Epidermal melanocyte (primary cell): Measurements from ENCODE around the gene LMO1.

ENCODE experiments used
- DNase-seq: peaks from one replicate; pipeline ENCODE4 v3.0.0; 2011; ENCODE audit warnings: low spot score; ENCODE audit not compliant: insufficient read length

LMO1 gene

DNA sequence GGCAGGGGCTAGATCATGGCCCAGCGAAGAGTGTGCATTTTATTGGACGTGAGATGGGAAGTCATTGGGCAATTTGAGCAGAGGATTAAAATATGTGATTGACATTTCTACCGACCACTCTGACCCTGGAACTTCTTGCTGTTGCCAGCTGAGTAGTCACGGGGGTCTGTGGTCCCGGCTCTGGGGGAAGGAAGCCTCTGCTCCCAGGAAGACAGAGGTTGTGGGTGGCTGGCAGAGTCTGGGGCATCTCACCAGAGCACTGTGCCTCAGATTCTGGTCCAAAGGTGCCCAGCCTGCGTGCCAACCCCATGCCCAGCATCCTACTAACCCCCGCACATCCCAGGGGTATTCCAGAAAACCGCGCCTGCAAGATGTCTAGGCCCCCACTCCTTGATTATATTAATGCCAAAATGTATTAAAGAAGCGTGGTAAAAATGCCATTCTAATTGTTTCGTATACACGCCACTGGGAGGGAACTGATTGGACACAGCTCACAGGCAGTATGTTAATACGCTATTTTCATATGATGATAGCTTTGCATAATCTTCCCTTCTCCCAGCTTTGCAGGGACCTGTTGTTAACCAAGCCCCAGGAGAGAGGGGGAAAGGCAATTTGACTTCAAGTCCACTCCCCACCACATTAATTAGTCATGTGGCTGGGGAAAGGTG is 25.3 kb upstream of the LMO1 start:
- no peak for DNase-seq

DNA sequence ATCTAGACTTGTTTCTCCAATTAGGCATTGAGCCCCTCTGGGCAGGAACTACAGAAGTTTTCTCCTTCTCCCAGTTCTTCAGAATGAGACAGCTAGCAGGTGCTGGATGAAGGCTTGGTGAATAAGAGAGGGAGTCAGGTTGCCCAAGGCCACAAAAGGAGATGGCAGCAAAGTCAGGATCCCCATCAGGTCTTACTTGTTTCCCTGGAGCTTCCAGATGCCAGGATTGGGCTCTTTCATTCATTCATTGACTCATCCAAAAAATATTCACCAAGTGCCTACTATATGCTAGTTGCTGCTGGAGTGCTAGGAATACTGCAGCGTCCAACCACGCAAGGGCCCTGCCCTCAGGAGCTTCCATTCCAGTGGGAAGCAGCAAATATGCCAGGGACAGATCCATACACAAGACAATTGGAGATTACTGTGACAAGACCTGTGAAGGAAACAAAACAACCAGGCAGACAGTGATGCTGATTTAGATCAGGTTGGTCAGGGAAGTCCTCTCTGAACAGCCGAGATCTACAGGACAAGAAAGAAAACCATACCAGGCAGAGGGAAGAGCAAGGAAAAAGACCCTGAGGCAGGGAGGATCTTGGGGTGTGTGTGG is 24.6 kb upstream of the LMO1 start:
- no peak for DNase-seq

DNA sequence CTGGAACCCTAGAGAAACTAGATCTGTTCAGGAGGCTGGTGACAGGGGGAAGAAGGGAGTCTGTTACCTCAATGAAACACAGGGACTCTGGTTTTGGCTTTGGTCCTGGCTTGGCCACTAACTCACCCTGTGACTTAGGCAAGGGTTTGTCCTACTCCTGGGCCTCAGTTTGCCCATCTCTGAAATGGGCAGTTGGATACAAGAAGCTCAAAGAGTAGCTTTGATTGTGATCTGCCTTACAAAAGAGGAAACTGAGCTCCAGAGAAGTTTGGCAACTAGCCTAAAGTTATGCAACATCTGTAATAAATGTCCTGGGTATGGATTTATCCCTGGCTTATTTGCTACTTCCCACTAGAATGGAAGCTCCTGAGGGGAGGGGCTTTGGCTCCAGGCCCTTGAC is 24.0 kb upstream of the LMO1 start:
- no peak for DNase-seq

DNA sequence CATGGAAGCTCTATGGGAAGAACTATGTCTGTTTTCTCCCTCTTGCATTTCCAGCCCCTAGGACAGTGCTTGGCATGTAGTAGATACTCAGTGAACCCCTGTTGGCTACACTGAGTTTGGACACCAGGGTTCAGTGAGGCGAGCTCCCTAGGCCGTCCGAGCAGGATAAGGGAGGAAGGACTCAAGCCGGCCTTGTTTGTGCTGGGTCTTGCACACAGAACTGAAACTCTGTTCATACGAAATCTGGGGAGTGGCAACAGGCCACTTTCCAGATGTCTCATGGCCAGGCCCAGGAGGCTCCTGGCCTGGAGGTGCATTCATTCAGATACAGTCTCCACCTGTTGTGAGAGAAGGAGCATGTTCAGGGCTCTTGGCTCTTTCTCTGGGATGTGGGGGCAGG is 23.6 kb upstream of the LMO1 start:
- no peak for DNase-seq

DNA sequence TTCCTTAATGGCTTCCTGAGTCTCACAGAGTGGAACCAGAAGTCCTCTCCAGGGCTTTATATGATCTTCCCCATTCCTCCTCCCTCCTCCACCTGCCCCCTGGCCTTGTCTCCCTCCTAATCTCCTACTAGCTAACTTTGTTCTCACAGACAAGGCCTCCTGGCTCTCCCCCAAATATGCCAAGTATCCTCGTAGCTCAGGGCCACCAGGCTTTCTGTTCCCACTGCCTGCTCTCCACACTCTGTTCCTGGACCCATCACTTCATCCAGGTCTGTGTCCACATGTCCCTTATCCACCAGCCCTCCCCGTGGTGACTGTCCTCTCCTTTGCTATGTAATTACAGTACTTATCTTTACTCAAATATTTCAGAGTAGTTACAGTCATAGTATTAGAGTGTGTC is 23.2 kb upstream of the LMO1 start:
- no peak for DNase-seq

DNA sequence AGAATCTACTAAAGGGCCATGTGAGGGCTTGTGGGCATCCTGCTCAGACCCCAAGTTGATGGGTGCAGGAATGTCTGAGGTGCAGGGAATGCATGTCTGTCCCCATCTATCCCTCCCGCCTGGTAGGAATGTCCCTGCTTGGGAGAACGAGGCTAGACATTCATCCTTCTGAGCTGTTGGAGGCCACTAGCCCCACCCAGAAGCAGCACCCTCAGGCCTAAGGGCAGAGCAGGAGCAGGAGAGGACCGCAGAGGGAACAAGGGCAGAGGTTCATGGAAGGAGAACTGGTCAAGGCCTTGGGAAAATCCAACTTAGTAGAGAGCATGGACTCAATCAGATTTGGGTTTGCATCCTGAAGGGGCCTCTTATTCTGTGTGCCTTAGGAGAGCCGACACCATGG is 22.1 kb upstream of the LMO1 start:
- DNase-seq = no peak

DNA sequence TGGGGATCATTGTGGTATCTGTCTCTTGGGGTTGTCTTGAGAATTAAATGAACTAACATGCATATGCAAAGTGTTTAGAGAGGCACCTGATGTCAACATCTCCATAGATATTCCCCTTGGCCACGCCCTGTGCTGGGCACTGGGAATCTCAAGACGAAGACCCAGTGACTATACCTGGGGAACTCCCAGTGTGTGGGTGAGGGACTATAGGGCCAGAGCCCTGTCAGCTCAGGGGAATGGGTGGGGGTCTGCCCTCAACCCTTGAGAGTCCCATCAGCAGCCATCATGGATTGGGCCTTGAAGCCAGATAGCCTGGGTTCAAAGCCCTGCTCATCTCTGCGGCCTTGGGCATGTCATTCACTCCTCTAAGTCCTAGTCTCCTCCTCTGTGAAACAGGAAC is 21.6 kb upstream of the LMO1 start:
- no peak for DNase-seq

DNA sequence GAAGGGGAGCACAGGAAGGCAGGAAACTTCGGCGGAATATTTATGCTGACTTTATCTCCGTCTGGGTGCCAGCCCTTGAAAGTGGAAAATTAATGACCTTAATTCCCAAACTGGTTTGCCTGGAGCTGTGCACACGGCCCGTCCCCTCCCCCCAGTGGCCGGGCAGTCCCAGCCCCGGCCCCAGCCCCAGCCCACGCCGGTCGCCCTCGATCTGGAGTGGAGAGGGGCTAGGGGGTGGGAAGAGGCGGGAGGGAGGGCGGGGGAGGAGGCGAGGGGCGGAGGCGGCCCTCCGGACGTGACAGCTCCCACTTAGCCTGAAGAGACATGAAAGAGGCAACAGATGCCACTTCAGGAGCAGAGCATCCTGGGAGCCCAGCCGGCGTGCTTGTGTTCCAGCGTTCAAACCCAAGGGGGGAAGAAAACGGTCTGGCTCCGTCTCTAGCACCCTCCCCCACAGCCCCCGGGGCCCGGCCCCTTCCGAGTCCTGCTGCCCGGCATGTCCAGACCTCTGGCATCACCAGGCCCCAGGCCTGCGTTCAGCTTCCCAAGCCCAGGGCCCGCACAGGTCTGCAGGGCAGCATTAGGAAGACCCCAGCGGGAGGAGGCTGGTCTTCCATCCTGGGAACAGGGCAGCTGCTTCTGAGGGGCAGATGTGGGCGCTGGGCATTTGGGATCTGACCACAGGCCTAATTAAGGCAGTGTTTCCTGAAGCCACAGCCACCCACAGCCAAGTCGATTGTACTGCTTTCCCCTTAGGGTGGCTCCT is 20.0 kb upstream of the LMO1 start:
- no peak for DNase-seq

DNA sequence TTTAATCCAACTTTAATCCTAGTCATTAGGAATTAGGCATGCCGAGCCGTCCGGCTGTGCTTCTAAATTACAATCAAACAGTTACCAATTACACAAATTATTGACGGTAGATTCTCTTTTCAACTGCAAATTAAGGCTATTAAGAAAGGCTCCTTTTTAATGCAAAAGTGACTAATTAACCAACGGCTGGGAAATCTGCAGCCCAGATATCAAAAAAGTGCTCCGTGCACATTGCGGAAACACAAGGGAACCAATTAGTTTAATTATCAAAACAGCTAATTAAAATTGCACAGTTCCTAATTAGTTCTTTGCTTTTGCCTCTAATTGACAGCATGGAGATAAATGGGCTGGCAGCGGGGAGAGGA is 19.4 kb upstream of the LMO1 start:
- DNase-seq = no peak

DNA sequence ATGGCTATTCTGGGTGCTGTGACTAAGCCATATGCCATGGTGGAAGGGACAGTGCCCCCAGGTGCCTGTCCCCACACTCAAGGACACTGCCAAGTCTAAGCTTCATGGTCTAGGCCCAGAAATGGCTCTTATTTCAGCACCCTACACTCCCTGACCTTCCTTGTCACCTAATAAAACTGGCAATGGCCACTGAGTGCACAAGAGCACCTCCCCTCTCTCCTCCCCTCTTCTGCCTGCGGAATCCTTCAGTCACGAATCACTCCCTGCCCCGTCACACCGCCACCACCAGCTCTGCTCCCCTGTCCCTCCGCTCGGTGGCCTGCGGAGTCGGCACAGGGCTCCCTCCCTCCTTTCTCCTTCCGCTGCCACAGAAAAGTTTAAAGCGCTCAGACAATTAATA is 19.0 kb upstream of the LMO1 start:
- DNase-seq = no peak

DNA sequence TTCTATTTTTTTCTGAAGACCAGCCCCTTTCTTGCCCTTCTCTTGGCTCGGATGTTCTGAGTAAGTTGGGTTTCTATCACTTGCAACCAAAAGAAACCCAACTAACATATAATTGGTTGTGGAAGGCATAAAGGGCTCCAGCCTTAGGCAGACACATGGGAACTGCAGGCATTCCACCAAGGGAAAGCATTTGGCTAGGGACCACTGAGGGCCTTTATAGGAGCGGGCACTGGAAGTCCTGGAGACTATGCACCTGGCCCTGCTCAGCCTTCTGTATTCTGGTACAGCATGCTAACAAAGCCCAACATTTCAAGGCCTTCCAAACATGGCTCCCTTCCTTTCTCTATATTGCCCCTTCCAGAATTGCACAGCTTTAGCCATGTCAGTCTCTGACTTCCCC is 17.6 kb upstream of the LMO1 start:
- DNase-seq = no peak

DNA sequence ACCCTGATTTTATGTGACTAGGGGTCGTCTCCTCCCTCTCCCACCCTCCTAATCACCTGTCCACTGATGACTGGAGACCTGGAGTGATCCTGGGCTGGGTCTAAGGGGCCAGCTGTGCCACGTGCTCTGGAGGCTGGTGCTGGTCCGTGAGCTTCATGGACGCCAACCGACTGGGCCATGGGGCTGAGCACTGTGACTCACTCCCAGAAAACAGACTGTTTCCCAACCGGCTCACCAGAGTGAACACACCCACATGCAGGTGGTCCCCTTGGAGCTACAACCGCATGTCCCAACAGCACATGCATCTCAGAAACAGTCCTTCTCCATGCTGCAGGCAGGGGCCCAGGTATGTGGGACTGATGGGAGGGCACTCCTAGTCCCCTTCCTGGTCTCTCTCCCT is 14.0 kb upstream of the LMO1 start:
- no peak for DNase-seq

DNA sequence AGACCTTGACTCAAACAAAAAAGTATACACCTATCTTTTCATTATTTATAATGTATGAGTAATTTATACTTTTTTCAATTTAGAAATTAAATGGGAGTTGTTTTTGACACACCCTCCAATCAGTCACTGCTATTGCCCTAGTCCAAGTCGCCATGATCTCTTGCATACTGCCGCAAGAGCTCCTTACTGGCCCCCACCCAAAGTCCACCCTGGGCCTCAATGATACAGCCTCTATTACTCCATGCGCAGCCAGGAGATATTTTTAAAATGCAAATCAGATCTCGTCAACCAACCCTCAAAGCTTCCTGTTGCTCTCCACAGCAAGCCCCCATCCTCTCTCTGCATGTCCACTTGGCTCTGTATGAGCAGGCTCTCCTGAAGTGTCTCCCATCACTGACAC is 12.8 kb upstream of the LMO1 start:
- DNase-seq = no peak

DNA sequence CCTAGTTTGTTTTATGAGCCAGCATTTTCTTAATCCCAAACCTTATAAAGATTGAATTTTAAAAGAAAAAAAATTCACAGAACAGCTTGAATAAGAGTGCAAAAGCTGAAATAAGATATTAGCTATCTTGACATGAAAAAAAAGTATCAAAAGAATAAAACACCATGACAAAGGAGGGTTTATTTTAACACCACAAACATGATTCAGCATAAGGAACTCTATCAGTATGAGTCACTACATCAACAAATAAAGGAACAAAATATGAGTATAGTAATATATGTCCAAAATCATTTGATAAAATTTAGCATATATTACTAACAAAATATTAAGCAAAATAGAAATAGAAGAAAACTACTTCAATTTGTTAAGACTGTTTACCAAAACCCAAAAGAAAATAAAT is 9.6 kb upstream of the LMO1 start:
- DNase-seq = no peak

DNA sequence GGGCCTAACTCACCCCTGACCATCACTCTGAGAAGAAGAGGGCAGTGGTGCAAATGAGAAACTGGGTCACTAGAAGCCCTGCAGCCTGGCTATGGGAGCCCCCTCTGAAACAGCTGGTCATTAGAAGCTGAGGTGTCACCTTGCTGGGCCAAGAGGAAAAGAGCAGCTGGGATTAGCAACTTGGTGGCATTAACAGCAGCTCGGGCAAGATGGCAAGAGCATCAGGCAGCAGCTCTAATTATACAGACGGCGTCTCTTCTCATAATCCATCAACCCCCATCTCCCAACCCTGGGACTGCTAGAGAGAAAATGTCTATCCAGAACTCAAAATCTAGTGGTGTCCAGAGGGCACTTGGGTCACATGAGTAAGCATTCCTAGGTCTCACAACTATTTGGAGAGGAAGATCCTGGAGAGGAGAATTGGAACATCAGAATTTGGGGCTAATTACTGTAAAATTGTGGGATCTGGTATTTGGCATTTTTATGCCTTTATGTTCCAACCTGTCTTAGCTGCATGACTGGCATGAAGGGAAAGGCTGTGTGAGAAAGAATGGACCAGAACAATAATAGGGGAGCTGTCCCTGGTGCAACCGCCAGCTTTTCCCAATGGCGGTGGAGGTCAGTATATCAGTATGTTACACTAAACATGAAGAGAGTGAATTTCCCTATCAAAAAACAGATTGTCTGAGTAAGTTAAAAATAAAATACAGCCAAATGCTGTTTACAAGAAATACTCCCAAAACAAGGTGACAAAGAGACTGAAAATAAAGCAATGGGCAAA is 7.6 kb upstream of the LMO1 start:
- no peak for DNase-seq

DNA sequence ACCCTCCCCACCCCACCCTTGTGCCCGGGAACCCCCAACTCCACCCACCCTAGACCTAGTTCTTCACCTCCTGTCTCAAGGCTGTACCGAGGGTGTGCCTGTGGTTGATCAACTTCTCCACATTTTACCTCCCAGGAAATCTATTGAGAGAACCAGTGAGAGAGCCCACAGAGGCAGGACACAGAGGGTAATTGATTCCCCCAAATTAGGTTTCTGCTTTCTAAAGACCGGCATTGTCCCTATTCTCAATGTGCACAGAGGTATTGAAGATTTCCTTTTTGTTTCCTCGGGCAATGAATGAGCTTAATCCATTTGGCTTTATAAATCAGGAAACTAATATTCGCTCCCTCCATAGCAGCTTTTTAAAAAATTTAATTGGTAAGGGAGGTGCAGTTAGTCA is 6.0 kb upstream of the LMO1 start:
- DNase-seq = no peak

DNA sequence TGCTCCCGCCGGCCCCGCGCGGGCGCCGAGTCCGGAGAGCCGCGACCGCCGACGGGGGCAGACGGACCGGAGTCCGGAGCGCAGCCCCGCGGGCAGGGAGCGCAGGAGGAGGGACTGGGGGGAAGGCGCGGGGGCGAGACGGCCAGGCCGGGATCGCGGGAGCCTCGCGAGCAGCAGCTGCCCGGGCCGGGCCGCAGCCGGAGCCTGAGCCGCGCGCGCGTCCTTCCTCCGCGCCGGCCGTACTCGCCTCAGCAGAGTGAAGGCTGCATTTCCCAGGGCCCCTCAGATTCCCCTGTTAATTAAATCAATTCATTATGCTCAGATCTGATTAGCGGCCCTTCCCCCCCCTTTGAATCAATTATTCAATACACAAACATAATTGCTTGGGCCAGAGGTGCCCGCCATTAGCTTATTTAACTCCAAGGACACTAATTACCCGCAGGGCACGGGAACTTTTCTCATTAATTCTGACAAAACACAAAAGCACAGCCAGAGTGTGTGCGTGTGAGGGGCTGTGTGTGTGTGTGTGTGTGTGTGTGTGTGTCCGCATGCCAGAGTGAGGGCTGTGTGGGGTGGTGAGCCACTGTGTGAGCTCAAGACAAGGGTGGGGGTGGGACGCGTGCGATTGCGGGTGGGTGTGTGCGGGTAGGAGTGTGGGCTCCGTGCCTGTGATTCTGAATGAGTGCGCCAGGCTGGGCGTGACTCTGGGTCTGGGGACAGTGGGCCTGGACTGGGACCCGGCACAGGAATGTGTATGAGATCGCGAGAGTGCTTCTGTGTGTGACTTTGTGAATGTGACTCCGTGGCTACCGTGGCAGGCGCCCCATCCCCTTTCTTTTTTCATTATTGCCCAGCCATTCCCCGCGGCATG is 5.1 kb upstream of the LMO1 start:
- no peak for DNase-seq

DNA sequence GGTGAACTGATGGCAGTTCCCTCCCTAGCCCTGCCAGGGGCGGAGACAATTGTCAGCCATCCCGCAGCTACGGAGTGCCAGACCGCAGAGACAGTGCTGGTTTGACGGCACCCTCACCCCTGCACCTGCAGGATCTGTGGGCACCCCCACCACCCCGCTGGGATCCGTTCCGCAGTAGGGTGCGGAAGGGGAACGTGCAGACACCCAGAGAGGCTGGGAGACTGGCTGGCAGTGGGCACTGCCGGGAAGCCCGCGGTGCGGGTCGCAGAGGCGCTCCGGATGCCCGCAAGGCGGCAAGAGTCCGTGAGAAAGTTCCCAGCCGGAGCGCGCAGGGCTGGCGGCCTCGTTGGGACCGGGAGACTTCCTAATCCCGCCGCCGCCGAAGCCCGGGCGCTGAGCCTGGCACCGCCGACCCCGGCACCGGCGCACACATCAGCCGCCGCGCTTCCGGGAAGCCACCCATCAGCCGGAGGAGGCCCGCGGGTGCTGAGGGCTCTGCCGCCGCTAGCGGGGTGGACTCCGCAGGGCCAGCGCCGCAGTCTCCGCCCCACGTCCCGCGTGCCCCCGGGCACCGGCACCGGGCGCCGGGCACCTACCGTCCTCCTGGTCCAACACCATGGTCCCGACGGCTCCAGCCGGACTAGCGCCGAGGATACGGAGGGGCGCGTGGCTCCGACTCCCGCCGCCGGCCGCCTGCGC is 4.3 kb upstream of the LMO1 start:
- DNase-seq = no peak

DNA sequence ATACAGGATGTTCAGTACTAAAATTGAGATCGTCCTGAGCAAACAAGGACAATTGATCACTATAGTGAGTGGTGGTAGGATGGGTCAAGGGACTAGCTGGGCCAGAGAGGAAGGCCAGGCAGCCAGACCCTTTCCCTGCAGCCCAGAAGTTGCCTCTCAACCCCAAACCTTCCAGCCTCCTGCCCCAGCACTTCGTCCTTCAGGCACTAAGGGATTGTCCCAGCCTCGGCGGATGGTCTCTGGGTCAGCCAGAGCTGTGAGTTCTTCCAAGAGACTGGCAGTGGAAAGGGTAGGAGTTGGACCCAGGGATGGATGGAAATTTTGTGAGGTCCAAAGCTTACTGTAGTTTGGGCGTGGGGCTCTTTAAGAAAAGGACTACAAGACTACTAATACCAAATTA is 3.6 kb upstream of the LMO1 start:
- no peak for DNase-seq
